Thoracic aorta (tissue), 2 donors: ENCODE measurements around the gene AMOTL1. TPM values are rescaled to one million over a fixed set of nuclear protein-coding genes. Genes with fewer than 3 reads are reported as not detected.

ENCODE experiments used
- ATAC-seq: fragments of 150-250 bp; one replicate; pipeline ENCODE4 v1.8.0; 2017; ENCODE audit warnings: low read depth; ENCODE audit not compliant: insufficient number of reproducible peaks, low FRiP score
- DNase-seq: peaks from one replicate; pipeline ENCODE4 v3.0.0-alpha.2; 2020; ENCODE audit warnings: low spot score
- H3K27ac ChIP-seq, 2 donors: fragments of 200-600 bp; sonication (generic); 1 replicate in 1 of 2; 2 replicates in 1 of 2; pipeline ENCODE4 v1.5.1; 2016; ENCODE audit warnings: mild to moderate bottlenecking in 2 of 2, moderate library complexity in 2 of 2
- H3K27me3 ChIP-seq: fragments of 200-600 bp; sonication (generic); replicated peaks from 2 replicates; pipeline ENCODE4 v1.6.0; 2016; ENCODE audit warnings: mild to moderate bottlenecking; ENCODE audit not compliant: insufficient read depth
- H3K36me3 ChIP-seq: fragments of 200-600 bp; sonication (generic); one replicate; pipeline ENCODE4 v1.5.1; 2016
- H3K4me1 ChIP-seq, 2 donors: fragments of 200-600 bp; sonication (generic); 1 replicate in 1 of 2; 2 replicates in 1 of 2; pipeline versions ENCODE4 v1.5.1 to v1.6.0; 2016; ENCODE audit warnings: low read depth in 2 of 2, mild to moderate bottlenecking in 1 of 2; ENCODE audit not compliant: control insufficient read depth in 1 of 2
- H3K4me3 ChIP-seq: fragments of 200-600 bp; sonication (generic); 2 replicates; pipeline ENCODE4 v1.5.1; 2016; ENCODE audit warnings: mild to moderate bottlenecking
- H3K9me3 ChIP-seq: fragments of 200-600 bp; sonication (generic); 2 replicates; pipeline ENCODE4 v1.5.1; 2016
- CTCF ChIP-seq: fragments of 200-600 bp; sonication (generic); IDR thresholded peaks from one replicate; pipeline ENCODE4 v1.5.1; 2019; ENCODE audit warnings: antibody characterized with exemption
- total RNA-seq, 2 donors: library from RNA; depleted of rRNA; stranded (reverse); fragments of >200 nt; gene quantifications; one replicate each; pipeline versions ENCODE4 v1.1.0 to v1.2.3, GENCODE V29; 2016

The AMOTL1 gene
- total RNA-seq, 2 donors from 2014 or later, result 64.2 to 89.5 TPM

DNA sequence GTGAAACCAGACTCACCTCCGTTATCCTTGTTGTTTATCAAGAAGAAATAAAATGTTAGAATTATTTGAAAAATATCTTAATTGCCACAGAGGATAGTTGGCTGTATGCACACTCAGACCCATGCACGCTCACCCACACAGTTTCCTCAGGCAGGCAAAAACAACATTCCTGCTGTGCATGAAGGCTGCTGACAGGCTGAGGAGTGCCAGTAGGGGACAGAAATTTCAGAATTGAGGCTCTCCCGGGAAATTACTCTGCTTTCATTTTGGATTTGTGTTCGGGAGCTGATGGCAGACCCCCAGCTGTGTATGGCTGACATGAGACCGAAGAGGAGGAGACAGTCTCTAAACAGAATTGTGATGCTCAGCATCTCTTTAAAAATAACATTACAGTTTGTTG, 87.5 kb downstream of the AMOTL1 start:
- Histone ChIP-seq H3K27me3 (no peaks in the 10 kb centered on the region), H3K4me3 (no peak overlapping the region), H3K9me3 (no peaks in the 10 kb centered on the region), H3K36me3 (peaks cover 42% of the 10 kb centered on the region), H3K4me1 (peaks cover 3 to 28% of the 10 kb centered on the region in 2 donors), H3K27ac (no peak overlapping the region)
- DNase-seq (no peak), ATAC-seq (no peak)
- no peak for TF ChIP-seq CTCF

GRCh38 chr11:94856443-94856842, 88.3 kb downstream of the AMOTL1 start:
- H3K27me3 ChIP-seq, result no peaks in the 10 kb centered on the region
- H3K4me1 ChIP-seq, result peaks cover 3 to 28% of the 10 kb centered on the region in 2 donors
- no peak for DNase-seq
- no peak overlapping the region for H3K27ac ChIP-seq
- H3K9me3 ChIP-seq, result no peaks in the 10 kb centered on the region
- peaks cover 43% of the 10 kb centered on the region for H3K36me3 ChIP-seq
- H3K4me3 ChIP-seq, result no peak overlapping the region
- ATAC-seq, result no peak
- TF ChIP-seq CTCF, result no peak

DNA sequence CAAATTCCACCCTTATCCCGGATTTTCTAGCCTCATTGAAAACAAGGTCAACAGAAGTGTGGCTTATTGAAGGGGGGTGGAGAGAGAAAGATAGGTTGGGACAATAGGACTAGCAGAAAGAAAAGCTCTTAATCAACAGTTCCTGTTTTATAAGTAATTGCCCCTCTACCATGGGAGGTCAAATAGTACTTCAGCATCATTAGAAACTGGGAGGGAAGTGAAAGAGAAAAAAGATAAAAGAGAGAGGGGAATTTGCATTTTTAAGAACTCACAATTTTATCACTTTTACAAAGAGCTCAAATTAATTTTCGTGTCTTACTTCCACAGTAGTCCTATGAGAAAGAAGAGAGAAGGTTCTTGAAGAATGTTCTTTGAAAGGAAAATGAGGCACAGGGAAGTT, 89.2 kb downstream of the AMOTL1 start:
- Histone ChIP-seq H3K9me3 (no peaks in the 10 kb centered on the region), H3K27ac (no peak overlapping the region), H3K36me3 (peaks cover 38% of the 10 kb centered on the region), H3K4me3 (no peak overlapping the region), H3K27me3 (no peaks in the 10 kb centered on the region), H3K4me1 (peaks cover 3 to 21% of the 10 kb centered on the region in 2 donors)
- TF ChIP-seq CTCF, result no peak
- DNase-seq (no peak), ATAC-seq (no peak)

DNA sequence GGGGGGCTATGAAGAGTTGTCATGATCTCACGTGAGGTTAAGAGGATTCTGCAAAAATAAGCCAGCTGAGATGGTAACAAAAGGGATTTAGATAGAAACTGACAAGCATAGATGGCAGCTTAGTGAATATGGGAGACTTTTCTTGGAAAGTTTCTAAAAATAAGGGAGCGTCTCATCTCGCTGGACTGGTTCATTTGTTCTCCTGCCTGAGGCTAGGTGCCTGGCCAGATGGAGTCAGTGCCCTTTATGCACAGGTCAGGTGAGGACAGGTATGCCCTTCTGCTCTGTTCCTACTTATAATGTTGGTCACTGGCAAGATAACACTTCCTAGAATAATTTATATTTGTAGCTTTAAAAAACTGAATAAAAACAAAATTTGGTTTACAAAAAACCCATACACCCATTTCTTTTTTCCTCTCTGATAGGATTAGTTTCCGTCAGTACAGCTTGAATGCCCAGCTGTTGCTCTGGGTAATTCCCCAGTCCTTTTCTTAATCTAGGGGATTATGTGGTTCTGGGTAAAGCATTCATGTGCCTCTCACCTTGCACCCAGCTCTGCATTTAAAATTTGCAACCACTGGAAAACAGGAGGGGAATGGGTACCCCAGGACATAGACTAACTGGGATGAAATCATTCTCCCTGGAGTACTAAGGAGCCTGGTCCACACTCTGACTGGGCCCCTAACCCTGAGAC, 90.0 kb downstream of the AMOTL1 start:
- peaks cover 38% of the 10 kb centered on the region for H3K36me3 ChIP-seq
- H3K27me3 ChIP-seq, result no peaks in the 10 kb centered on the region
- no peak overlapping the region for H3K27ac ChIP-seq

GRCh38 chr11:94860333-94860732, 92.2 kb downstream of the AMOTL1 start:
- Histone ChIP-seq H3K36me3 (peaks cover 36% of the 10 kb centered on the region), H3K9me3 (no peaks in the 10 kb centered on the region), H3K27ac (no peak overlapping the region), H3K27me3 (no peaks in the 10 kb centered on the region), H3K4me3 (no peak overlapping the region), H3K4me1 (peaks cover 2 to 5% of the 10 kb centered on the region in 2 donors)
- TF ChIP-seq CTCF, result no peak
- DNase-seq (no peak), ATAC-seq (no peak)

More for the DNA sequence above, 90.0 kb downstream of the AMOTL1 start:
- no peaks in the 10 kb centered on the region for H3K9me3 ChIP-seq
- no peak for TF ChIP-seq CTCF
- no peak overlapping the region for H3K4me3 ChIP-seq
- ATAC-seq, result no peak
- peaks cover 3 to 17% of the 10 kb centered on the region in 2 donors for H3K4me1 ChIP-seq
- no peak for DNase-seq
